Endothelial cell of umbilical vein (primary cell): ENCODE data around the gene POU2AF1.

Experiments used
- CTCF ChIP-seq, 2 donors: IDR thresholded peaks; 1 replicate in 1 of 2; 2 replicates in 1 of 2; pipeline ENCODE4 v1.5.1; 2011; ENCODE audit warnings: low read length in 2 of 2, mild to moderate bottlenecking in 2 of 2, moderate library complexity in 2 of 2, control low read depth in 1 of 2, inconsistent platforms in 1 of 2, low read depth in 1 of 2; ENCODE audit not compliant: insufficient read depth in 1 of 2; ENCODE audit errors: extremely low read depth in 1 of 2
- POLR2A ChIP-seq: IDR thresholded peaks from 2 replicates; pipeline ENCODE4 v1.6.1; 2012; ENCODE audit warnings: low read depth, mild to moderate bottlenecking, control low read depth, low read length

GRCh38 chr11:111376181-111376871 lies 2.7 kb downstream of the POU2AF1 start:
- no peak for TF ChIP-seq POLR2A
- no peak for TF ChIP-seq CTCF (IDR thresholded peaks at IDR 0.05; ENCODE audit: extremely low read depth in 1 of 2, insufficient read depth in 1 of 2, low read depth in 1 of 2, low read length in 2 of 2)
